ENCODE results near the gene SPTLC2.

The SPTLC2 gene

GRCh38 chr14:77580964-77581505, 35.4 kb downstream of the SPTLC2 start:
- TF ChIP-seq CTCF (IDR thresholded peaks at IDR 0.05; ENCODE audit: control insufficient read depth, insufficient read depth, low read depth, low read length, missing control alignments) = no peak
- DNase-seq (ENCODE audit: low read depth) = peak; percentile 56
- H3K4me3 ChIP-seq (ENCODE audit: control insufficient read depth, low read depth, low read length) = no peak overlapping the region

GRCh38 chr14:77580477-77580876, 36.0 kb downstream of the SPTLC2 start:
- TF ChIP-seq CTCF (IDR thresholded peaks at IDR 0.05; ENCODE audit: control insufficient read depth, insufficient read depth, low read depth, low read length, missing control alignments) = no peak
- DNase-seq (ENCODE audit: low read depth) = no peak
- no peak overlapping the region for H3K4me3 ChIP-seq (ENCODE audit: control insufficient read depth, low read depth, low read length)

- DNase-seq (ENCODE audit: low read depth) = no peak
- no peak overlapping the region for H3K4me3 ChIP-seq (ENCODE audit: control insufficient read depth, low read depth, low read length)
- TF ChIP-seq CTCF (IDR thresholded peaks at IDR 0.05; ENCODE audit: control insufficient read depth, insufficient read depth, low read depth, low read length, missing control alignments) = no peak
Measured at GRCh38 chr14:77579780-77580179, 36.7 kb downstream of the SPTLC2 start.

GRCh38 chr14:77579065-77579464, 37.4 kb downstream of the SPTLC2 start:
- no peak overlapping the region for H3K4me3 ChIP-seq (ENCODE audit: control insufficient read depth, low read depth, low read length)
- TF ChIP-seq CTCF (IDR thresholded peaks at IDR 0.05; ENCODE audit: control insufficient read depth, insufficient read depth, low read depth, low read length, missing control alignments) = no peak
- DNase-seq (ENCODE audit: low read depth) = peak; percentile 57

GRCh38 chr14:77574446-77575115, 41.9 kb downstream of the SPTLC2 start:
- no peak for DNase-seq (ENCODE audit: low read depth)
- no peak for TF ChIP-seq CTCF (IDR thresholded peaks at IDR 0.05; ENCODE audit: control insufficient read depth, insufficient read depth, low read depth, low read length, missing control alignments)

GRCh38 chr14:77573964-77574363, 42.5 kb downstream of the SPTLC2 start:
- no peak for DNase-seq (ENCODE audit: low read depth)
- no peak for TF ChIP-seq CTCF (IDR thresholded peaks at IDR 0.05; ENCODE audit: control insufficient read depth, insufficient read depth, low read depth, low read length, missing control alignments)
- H3K4me3 ChIP-seq (ENCODE audit: control insufficient read depth, low read depth, low read length) = no peak overlapping the region

More at GRCh38 chr14:77574446-77575115, 41.9 kb downstream of the SPTLC2 start:
- no peak overlapping the region for H3K4me3 ChIP-seq (ENCODE audit: control insufficient read depth, low read depth, low read length)

Measured in AG09309 (cell line).